ENCODE measurements around the gene BFSP2. TPM values are rescaled to one million over a fixed set of nuclear protein-coding genes. Genes with fewer than 3 reads are reported as not detected.
A peak's percentile ranks its signal among the peaks of the same experiment; 100 is the strongest.
"Not testable (repeated sequence)": the region's sequence is repeated elsewhere in the genome, so short reads cannot be mapped to it uniquely, and the experiment has no call there.

The BFSP2 gene
- total RNA-seq, 2 experiments from 2014 or later = 0.21 TPM; not detected in 1

DNA sequence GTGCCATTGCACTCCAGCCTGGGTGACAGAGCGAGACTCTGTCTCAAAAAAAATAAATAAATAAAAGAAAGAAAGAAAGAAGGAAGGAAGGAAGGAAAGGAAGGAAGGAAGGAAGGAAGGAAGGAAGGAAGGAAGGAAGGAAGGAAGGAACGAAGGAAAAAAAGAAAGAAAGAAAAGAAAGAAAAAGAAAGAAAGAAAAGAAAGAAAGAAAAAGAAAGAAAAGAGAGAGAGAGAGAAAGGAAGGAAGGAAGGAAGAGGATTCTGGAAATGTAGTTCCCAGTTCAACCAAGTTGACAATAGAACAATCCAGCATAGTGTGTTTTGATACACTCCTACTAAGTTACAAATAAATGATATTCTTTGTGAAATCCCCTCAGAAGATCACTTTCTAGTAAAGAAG lies 102.7 kb downstream of the BFSP2 start:
- DNase-seq; H3K27me3 Mint-ChIP-seq; intact Hi-C loops (cut with DNase I, micrococcal nuclease); POLR2A ChIA-PET; CTCF ChIA-PET; H3K27ac Mint-ChIP-seq; ATAC-seq; H3K4me3 Mint-ChIP-seq; H3K36me3 Mint-ChIP-seq (ENCODE audit: low read depth); H3K9me3 Mint-ChIP-seq (ENCODE audit: low read depth): not testable (repeated sequence)
- peaks cover 24% of the 10 kb centered on the region for H3K4me1 Mint-ChIP-seq

DNA sequence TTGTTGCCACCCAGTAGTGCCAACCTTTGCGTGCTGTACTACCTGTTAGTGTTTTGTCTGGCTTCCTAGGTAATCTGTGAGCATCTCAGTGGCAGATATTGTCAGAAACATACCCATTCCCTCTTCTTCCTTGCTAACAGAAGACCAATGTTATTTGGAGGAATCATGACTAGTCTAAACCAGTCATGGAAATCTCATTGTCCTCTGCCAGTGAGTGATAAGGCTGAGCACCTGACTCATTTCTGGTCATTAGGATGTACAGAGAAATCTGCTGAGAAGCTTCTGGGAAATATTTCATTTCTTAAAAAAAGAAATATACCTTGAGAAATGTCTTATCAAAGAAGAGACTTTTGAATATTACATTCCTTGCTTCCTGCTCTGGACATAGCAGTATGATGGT lies 103.6 kb downstream of the BFSP2 start:
- intact Hi-C loops (cut with DNase I, micrococcal nuclease) = no loop called here
- DNase-seq (no peak), ATAC-seq (no peak)
- peaks cover 24% of the 10 kb centered on the region for H3K4me1 Mint-ChIP-seq
- no peaks in the 10 kb centered on the region for H3K27me3 Mint-ChIP-seq
- ChIA-PET CTCF (interaction anchor here (0.5 to 1.2 kb wide), 3 partner anchors 12 to 786 kb away, joined by 3 to 4 read pairs (median 3); no protein-coding TSS in a partner anchor), POLR2A (no interaction called here)
- no peak overlapping the region for H3K4me3 Mint-ChIP-seq
- no peak overlapping the region for H3K27ac Mint-ChIP-seq
- H3K9me3 Mint-ChIP-seq (ENCODE audit: low read depth) = no peaks in the 10 kb centered on the region
- no peaks in the 10 kb centered on the region for H3K36me3 Mint-ChIP-seq (ENCODE audit: low read depth)

DNA sequence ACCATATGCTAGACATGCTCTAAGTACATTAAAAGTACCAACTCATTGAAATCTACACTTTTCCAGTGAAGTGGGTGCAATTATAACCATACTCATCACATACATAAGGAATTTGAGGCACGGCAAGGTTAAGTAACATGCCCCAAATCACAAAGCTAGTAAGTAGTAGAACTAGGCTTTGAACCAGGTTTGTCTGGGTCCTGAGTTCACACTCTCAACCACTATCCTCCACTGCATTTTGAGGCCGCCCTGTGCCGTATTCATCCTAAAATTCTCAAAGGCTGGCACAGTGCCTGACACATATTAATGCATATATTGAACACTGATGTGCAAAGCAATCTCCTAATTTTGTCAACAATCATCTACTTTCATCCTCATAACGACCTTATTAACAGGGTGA lies 104.9 kb downstream of the BFSP2 start:
- H3K9me3 Mint-ChIP-seq (ENCODE audit: low read depth) = no peaks in the 10 kb centered on the region
- intact Hi-C loops (cut with DNase I, micrococcal nuclease) = no loop called here
- ATAC-seq (no peak), DNase-seq (no peak)
- H3K27me3 Mint-ChIP-seq = no peaks in the 10 kb centered on the region
- H3K4me3 Mint-ChIP-seq = no peak overlapping the region
- no peak overlapping the region for H3K27ac Mint-ChIP-seq
- CTCF ChIA-PET = interaction anchor here (0.6 kb wide), 1 partner anchor 45 kb away, joined by 3 read pairs; no protein-coding TSS in a partner anchor
- POLR2A ChIA-PET = no interaction called here
- H3K36me3 Mint-ChIP-seq (ENCODE audit: low read depth) = no peaks in the 10 kb centered on the region
- H3K4me1 Mint-ChIP-seq = peaks cover 17% of the 10 kb centered on the region

DNA sequence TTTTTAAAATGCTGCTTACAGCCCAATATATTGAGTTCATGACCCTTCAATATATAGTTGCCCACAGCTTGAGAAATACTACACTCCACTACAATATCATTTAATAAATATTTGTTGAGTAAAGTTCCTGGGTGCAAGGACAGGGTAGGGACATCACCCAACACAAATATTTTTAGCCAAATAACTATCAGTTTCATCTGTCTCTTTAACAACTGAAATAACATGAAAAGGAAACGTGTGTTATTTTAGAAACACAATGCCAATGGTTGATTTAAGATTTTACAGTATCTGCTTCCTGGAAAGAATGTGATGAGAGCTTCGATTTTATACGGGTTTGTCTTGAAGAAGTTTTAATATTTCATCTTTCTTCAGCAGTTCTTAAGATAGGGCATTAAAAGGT lies 106.0 kb downstream of the BFSP2 start:
- H3K27ac Mint-ChIP-seq = peak overlapping the region; percentile 87
- DNase-seq (no peak), ATAC-seq (no peak)
- no peaks in the 10 kb centered on the region for H3K27me3 Mint-ChIP-seq
- intact Hi-C loops (cut with DNase I, micrococcal nuclease) = loop anchor here (1.0 to 2.0 kb wide), 3 partner anchors 67 to 783 kb away; partner anchors contain the start of genes CDV3 (in 2 of the 2), NPHP3 (in 1 of the 2) and SRPRB (in 1 of the 2)
- peaks cover 13% of the 10 kb centered on the region for H3K4me1 Mint-ChIP-seq
- peak overlapping the region; percentile 48 for H3K4me3 Mint-ChIP-seq
- no peaks in the 10 kb centered on the region for H3K36me3 Mint-ChIP-seq (ENCODE audit: low read depth)
- ChIA-PET CTCF (interaction anchor here (0.8 to 1.6 kb wide), 3 partner anchors 11 to 57 kb away, joined by 3 to 6 read pairs (median 4); no protein-coding TSS in a partner anchor), POLR2A (interaction anchor here (0.7 kb wide), 1 partner anchor 28 kb away, joined by 3 read pairs; no protein-coding TSS in a partner anchor)
- no peaks in the 10 kb centered on the region for H3K9me3 Mint-ChIP-seq (ENCODE audit: low read depth)

DNA sequence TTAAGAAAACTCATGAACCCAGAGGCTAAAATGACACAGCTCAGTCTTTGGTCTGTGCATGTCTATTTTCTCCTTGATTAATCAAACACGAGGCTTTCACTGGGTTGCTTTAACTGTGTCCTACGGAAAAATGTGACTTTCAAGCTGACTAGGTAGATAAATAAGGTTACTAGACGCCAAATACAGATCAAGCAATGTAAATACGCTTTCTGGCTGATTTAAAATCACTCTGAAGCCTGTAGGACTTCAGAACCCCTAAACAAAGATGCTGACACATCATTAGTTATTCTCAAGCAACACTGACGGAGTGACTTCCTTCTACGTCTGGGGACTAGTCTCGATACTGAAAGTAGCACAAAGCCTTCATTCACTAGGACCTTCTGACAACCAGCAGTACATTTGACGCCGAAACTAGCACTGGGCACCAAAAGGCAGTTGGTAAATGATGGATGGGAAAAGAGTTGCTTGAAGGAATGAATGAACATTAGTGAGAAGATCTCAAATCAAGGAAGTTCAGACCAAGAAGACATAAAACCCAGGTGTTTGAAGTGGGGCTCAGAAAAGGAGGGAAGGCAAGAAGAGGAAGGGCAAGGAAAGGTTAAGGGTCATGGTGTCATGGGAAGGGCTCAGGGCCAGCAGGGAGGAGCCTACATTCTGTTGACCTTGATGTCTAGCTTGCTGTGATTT lies 106.5 kb downstream of the BFSP2 start:
- CTCF ChIA-PET = interaction anchor here (0.8 to 1.6 kb wide), 3 partner anchors 12 to 58 kb away, joined by 3 to 6 read pairs (median 4); no protein-coding TSS in a partner anchor
- POLR2A ChIA-PET = interaction anchor here (0.7 kb wide), 1 partner anchor 29 kb away, joined by 3 read pairs; no protein-coding TSS in a partner anchor
- Mint-ChIP-seq H3K36me3 (ENCODE audit: low read depth) (no peaks in the 10 kb centered on the region), H3K27ac (peak overlapping the region; percentile 87), H3K27me3 (no peaks in the 10 kb centered on the region), H3K4me1 (peaks cover 13% of the 10 kb centered on the region), H3K4me3 (peak overlapping the region; percentile 48), H3K9me3 (ENCODE audit: low read depth) (no peaks in the 10 kb centered on the region)
- intact Hi-C loops (cut with DNase I, micrococcal nuclease) = loop anchor here (1.0 to 2.0 kb wide), 3 partner anchors 67 to 784 kb away; partner anchors contain the start of genes CDV3 (in 2 of the 2), NPHP3 (in 1 of the 2) and SRPRB (in 1 of the 2)
- DNase-seq (peak; percentile 42), ATAC-seq (peak; percentile 99)

DNA sequence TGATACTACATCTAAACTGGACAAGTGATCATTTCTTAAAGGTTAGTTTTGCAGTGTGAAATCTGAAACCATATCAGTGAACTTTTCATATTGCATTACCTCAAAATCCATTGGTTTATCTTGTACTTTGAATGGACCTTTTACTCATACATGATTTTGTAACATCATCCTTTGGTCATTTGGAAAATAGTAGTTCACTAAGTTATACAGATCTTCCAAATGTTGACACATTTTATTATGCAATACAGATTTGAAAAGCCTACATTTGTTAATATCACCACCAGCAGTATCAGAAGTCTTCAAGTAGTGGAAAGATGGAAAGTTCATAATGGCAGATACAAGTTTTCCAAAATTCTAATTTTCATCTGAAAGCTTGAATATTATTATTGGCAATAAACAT lies 109.6 kb downstream of the BFSP2 start:
- ChIA-PET CTCF (interaction anchor here (0.6 to 1.5 kb wide), 2 partner anchors 65 to 342 kb away, joined by 3 to 5 read pairs; no protein-coding TSS in a partner anchor), POLR2A (no interaction called here)
- Mint-ChIP-seq H3K4me1 (peaks cover 13% of the 10 kb centered on the region), H3K9me3 (ENCODE audit: low read depth) (no peaks in the 10 kb centered on the region), H3K27ac (no peak overlapping the region), H3K27me3 (no peaks in the 10 kb centered on the region), H3K4me3 (no peak overlapping the region), H3K36me3 (ENCODE audit: low read depth) (no peaks in the 10 kb centered on the region)
- intact Hi-C loops (cut with DNase I, micrococcal nuclease) = no loop called here
- no peak for ATAC-seq
- no peak for DNase-seq

DNA sequence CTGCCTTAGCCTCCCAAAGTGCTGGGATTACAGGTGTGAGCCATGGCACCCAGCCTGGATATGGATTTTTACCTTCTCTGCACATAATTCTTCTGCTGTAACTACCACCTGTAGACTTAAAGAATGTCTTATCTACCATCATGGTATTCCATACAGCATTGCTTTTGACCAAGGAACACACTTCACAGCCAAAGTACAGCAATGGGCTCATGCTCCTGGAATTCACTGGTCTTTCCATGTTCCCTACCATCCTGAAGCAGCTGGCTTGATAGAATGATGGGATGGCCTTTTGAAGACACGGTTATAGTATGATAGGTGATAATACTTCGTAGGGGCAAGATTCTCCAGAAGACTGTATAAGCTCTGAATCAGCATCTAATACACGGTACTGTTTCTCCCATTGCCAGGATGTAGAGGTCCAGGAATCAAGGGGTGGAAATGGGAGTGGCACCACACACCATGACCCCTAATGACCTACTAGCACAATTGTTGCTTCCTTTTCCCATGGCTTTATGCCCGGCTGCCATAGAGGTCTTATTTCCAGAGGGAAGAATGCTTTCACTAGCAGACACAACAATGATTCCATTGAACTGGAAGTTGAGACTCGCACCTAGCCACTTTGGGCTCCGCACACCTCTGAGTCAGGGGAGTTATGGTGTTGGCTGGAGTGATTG lies 112.7 kb downstream of the BFSP2 start:
- no peaks in the 10 kb centered on the region for H3K4me1 Mint-ChIP-seq
- ChIA-PET POLR2A (no interaction called here), CTCF (no interaction called here)

DNA sequence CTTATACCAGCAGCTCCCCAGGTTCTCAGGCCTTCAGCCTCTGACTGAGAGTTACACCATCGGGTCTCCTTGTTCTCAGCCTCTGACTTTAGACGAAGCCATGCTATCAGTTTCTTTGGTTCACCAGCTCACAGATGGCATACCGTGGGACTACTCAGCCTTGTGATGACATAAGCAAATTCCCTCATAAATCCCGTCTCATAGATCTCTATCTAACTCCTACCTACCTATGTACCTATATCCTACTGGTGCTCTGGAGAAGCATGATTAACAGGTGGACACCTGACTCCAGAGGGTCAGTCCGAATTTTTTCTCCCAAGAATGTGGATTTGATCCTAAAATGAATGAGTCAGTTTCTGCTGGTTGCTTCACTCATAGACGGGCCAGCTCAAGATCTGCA lies 114.6 kb downstream of the BFSP2 start:
- intact Hi-C loops (cut with DNase I, micrococcal nuclease) = no loop called here
- no peak for DNase-seq
- H3K9me3 Mint-ChIP-seq (ENCODE audit: low read depth) = no peaks in the 10 kb centered on the region
- no peaks in the 10 kb centered on the region for H3K4me1 Mint-ChIP-seq
- POLR2A ChIA-PET = interaction anchor here (0.6 kb wide), 1 partner anchor 841 kb away, joined by 6 read pairs; no protein-coding TSS in a partner anchor
- no peaks in the 10 kb centered on the region for H3K27me3 Mint-ChIP-seq
- H3K36me3 Mint-ChIP-seq (ENCODE audit: low read depth) = no peaks in the 10 kb centered on the region
- CTCF ChIA-PET = interaction anchor here (0.6 kb wide), 1 partner anchor 61 kb away, joined by 3 read pairs; no protein-coding TSS in a partner anchor
- no peak overlapping the region for H3K4me3 Mint-ChIP-seq
- ATAC-seq = no peak
- no peak overlapping the region for H3K27ac Mint-ChIP-seq

More for the DNA sequence above, 112.7 kb downstream of the BFSP2 start:
- intact Hi-C loops (cut with DNase I, micrococcal nuclease) = no loop called here
- no peaks in the 10 kb centered on the region for H3K27me3 Mint-ChIP-seq
- DNase-seq = no peak
- H3K36me3 Mint-ChIP-seq (ENCODE audit: low read depth) = no peaks in the 10 kb centered on the region
- H3K9me3 Mint-ChIP-seq (ENCODE audit: low read depth) = no peaks in the 10 kb centered on the region
- H3K4me3 Mint-ChIP-seq = no peak overlapping the region
- no peak overlapping the region for H3K27ac Mint-ChIP-seq
- no peak for ATAC-seq

DNA sequence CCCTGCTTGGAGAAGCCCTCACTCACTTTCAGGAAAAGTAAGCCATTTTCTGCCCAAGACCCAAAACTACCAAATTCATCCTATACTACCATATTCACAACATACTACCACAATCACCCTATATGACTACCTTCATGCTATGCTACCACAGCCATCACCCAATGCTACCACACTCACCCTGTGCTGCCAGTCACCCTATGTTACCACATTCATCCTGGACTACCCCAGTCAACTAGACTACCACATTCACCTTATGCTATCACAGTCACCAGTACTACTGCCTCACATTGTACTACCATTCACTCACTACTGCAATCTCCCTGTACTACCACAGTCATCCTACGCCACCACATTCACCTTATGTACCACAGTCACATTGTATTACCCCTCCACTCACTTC lies 115.3 kb downstream of the BFSP2 start:
- POLR2A ChIA-PET = no interaction called here
- ATAC-seq = peak; percentile 63

DNA sequence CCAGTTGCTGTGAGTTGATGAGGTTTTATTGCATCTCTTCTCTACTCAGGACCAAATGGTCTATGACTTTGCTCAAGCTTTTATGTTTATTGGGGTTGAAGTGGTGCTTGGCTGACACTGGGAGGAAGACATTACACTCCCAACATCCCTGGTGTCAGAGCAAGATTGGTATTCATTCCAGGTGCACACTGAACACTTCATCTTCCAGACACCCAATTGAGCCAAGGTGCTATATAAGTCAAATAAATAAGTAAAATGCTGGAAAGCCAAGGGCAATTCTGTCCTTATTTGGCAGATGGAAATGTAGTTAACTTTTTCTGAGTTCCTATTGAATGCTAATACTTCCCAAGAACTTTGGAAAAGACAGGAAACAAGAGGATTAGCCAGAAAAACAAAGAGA lies 120.4 kb downstream of the BFSP2 start:
- H3K27me3 Mint-ChIP-seq = no peaks in the 10 kb centered on the region
- ChIA-PET POLR2A (no interaction called here), CTCF (no interaction called here)
- no peak overlapping the region for H3K4me3 Mint-ChIP-seq
- no peaks in the 10 kb centered on the region for H3K9me3 Mint-ChIP-seq (ENCODE audit: low read depth)
- no peaks in the 10 kb centered on the region for H3K4me1 Mint-ChIP-seq
- DNase-seq (no peak), ATAC-seq (no peak)
- no peak overlapping the region for H3K27ac Mint-ChIP-seq
- intact Hi-C loops (cut with DNase I, micrococcal nuclease) = no loop called here
- no peaks in the 10 kb centered on the region for H3K36me3 Mint-ChIP-seq (ENCODE audit: low read depth)

More for the DNA sequence above, 115.3 kb downstream of the BFSP2 start:
- H3K27me3 Mint-ChIP-seq = no peaks in the 10 kb centered on the region
- H3K27ac Mint-ChIP-seq = no peak overlapping the region
- no peaks in the 10 kb centered on the region for H3K4me1 Mint-ChIP-seq
- H3K4me3 Mint-ChIP-seq = no peak overlapping the region
- CTCF ChIA-PET = interaction anchor here (0.7 kb wide), 1 partner anchor 41 kb away, joined by 3 read pairs; no protein-coding TSS in a partner anchor
- intact Hi-C loops (cut with DNase I, micrococcal nuclease) = no loop called here
- DNase-seq = no peak
- no peaks in the 10 kb centered on the region for H3K9me3 Mint-ChIP-seq (ENCODE audit: low read depth)
- H3K36me3 Mint-ChIP-seq (ENCODE audit: low read depth) = no peaks in the 10 kb centered on the region

DNA sequence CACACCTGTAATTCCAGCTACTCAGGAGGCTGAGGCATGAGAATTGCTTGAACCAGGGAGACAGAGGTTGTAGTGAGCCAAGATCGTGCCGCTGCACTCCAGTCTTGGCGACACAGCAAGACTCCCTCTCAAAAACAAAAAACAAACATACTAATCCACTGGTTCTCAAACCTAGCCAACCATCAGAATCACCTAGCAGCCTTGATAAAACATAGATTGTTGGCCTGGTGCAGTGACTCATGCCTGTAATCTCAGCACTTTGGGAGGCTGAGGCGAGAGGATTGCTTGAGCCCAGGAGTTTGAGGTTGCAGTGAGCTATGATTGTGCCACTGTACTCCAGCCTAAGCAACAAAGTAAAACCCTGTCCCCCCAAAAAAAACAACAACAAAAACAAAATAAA lies 121.1 kb downstream of the BFSP2 start:
- H3K27me3 Mint-ChIP-seq; H3K36me3 Mint-ChIP-seq (ENCODE audit: low read depth); intact Hi-C loops (cut with DNase I, micrococcal nuclease); ATAC-seq; DNase-seq; H3K27ac Mint-ChIP-seq; POLR2A ChIA-PET; H3K9me3 Mint-ChIP-seq (ENCODE audit: low read depth); H3K4me1 Mint-ChIP-seq; H3K4me3 Mint-ChIP-seq: not testable (repeated sequence)
- CTCF ChIA-PET = interaction anchor here (1.5 kb wide), 1 partner anchor 32 kb away, joined by 3 read pairs; no protein-coding TSS in a partner anchor
